ENCODE data around the gene ZNF454. TPM values are rescaled to one million over a fixed set of nuclear protein-coding genes. Genes with fewer than 3 reads are reported as not detected.

Gene ZNF454
- total RNA-seq, 4 donors from 2014 or later: 0.41 to 4.1 (median 1.6) TPM; not detected in 1

DNA sequence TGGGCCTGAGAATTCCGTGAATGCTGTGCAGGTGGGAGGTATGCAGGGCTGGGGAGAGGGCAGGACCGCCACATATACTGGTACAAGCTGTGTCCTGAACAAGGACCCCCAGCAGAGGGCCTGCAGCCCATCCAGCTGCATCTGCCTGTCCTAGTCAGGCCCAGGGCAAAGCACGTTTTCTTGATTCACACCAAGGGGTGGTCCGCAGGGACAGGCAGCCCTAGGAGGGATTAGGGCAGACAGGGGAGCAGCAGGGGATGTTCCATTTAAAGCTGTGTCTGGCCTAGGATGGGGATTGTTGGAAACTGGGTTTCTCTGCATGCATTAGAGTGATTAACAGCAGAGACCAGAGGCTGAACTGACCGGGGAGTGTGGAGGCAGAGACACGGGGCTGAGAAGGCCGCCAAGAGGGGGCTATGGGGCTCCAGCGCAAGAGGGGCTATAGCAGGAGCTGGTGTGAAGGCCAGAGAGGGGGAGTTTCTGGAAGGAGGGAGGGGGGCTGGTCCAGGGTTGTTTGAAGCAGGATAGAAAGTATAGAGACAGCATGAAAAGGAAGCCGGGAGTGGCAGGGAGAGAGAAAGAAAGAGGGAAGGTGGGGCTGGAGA, 51.4 kb downstream of the ZNF454 start:
- in situ Hi-C loops (cut with MboI; ENCODE audit: low pct_ligation_motif_present in 1 of 4, low pct_unique_long_range_greater_than_20kb in 1 of 4, low sequenced_read_pairs in 3 of 4) (no loop called here), intact Hi-C loops (cut with DNase I; ENCODE audit: low total_unique reads) (no loop called here)
- TF ChIP-seq POLR2A (IDR thresholded peaks at IDR 0.05) (no peak), POLR2AphosphoS5 (IDR thresholded peaks at IDR 0.05) (no peak), EP300 (IDR thresholded peaks at IDR 0.05; ENCODE audit: low read depth) (no peak)
- TF ChIP-seq, protein P1, sequence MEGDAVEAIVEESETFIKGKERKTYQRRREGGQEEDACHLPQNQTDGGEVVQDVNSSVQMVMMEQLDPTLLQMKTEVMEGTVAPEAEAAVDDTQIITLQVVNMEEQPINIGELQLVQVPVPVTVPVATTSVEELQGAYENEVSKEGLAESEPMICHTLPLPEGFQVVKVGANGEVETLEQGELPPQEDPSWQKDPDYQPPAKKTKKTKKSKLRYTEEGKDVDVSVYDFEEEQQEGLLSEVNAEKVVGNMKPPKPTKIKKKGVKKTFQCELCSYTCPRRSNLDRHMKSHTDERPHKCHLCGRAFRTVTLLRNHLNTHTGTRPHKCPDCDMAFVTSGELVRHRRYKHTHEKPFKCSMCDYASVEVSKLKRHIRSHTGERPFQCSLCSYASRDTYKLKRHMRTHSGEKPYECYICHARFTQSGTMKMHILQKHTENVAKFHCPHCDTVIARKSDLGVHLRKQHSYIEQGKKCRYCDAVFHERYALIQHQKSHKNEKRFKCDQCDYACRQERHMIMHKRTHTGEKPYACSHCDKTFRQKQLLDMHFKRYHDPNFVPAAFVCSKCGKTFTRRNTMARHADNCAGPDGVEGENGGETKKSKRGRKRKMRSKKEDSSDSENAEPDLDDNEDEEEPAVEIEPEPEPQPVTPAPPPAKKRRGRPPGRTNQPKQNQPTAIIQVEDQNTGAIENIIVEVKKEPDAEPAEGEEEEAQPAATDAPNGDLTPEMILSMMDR (IDR thresholded peaks at IDR 0.05): no peak
- 53 to 59% methylated on average over 3 to 9 of the region's 9 CpGs for WGBS, 2 donors (ENCODE audit: low coverage in 1 of 2)
- H3K27ac ChIP-seq: no peak overlapping the region
- H3K9me3 ChIP-seq: peaks cover 3 to 7% of the 10 kb centered on the region in 2 donors
- no peaks in the 10 kb centered on the region for H3K4me1 ChIP-seq
- H3K27me3 ChIP-seq: peaks cover 26% of the 10 kb centered on the region
- no peaks in the 10 kb centered on the region for H3K36me3 ChIP-seq
- no peak for DNase-seq
- no peak overlapping the region for H3K4me3 ChIP-seq

DNA sequence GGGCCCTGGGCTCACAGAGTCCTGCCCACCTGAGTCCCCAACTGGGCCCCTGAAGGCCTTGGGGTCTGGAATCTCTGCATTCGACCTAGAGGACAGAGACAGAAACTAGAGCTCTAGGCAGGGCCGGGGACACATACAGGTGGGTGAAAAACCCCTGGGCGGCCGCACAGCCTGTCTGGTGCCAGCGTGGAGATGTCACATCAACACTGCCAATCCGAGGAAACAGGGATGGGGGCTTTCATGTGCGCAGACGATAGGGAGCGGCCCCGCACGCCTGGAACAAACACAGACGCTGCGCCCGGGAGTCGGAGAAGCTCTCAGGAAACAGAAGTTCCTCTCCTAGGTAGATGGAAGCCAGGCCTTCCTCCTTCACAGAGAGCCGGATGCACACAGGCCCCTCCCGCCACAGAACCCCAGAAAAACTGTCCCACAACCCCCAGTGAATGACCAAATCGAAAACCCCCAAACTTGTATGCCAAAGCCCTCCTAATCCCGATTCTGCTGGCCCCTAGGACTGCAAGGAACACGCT, 52.3 kb downstream of the ZNF454 start:
- intact Hi-C loops (cut with DNase I; ENCODE audit: low total_unique reads) (no loop called here), in situ Hi-C loops (cut with MboI; ENCODE audit: low pct_ligation_motif_present in 1 of 4, low pct_unique_long_range_greater_than_20kb in 1 of 4, low sequenced_read_pairs in 3 of 4) (no loop called here)
- DNase-seq: no peak
- Histone ChIP-seq H3K27ac (no peak overlapping the region), H3K9me3 (peaks cover 3 to 7% of the 10 kb centered on the region in 2 donors), H3K27me3 (peaks cover 26% of the 10 kb centered on the region), H3K4me3 (no peak overlapping the region), H3K36me3 (no peaks in the 10 kb centered on the region), H3K4me1 (no peaks in the 10 kb centered on the region)
- TF ChIP-seq, protein P1 (IDR thresholded peaks at IDR 0.05): no peak
- TF ChIP-seq EP300 (IDR thresholded peaks at IDR 0.05; ENCODE audit: low read depth) (no peak), POLR2A (IDR thresholded peaks at IDR 0.05) (no peak), POLR2AphosphoS5 (IDR thresholded peaks at IDR 0.05) (no peak)
- 63% methylated on average over 14 of the region's 20 CpGs; no CpG with 5 or more reads in 1 of the 2 donors for WGBS, 2 donors (ENCODE audit: low coverage in 1 of 2)

DNA sequence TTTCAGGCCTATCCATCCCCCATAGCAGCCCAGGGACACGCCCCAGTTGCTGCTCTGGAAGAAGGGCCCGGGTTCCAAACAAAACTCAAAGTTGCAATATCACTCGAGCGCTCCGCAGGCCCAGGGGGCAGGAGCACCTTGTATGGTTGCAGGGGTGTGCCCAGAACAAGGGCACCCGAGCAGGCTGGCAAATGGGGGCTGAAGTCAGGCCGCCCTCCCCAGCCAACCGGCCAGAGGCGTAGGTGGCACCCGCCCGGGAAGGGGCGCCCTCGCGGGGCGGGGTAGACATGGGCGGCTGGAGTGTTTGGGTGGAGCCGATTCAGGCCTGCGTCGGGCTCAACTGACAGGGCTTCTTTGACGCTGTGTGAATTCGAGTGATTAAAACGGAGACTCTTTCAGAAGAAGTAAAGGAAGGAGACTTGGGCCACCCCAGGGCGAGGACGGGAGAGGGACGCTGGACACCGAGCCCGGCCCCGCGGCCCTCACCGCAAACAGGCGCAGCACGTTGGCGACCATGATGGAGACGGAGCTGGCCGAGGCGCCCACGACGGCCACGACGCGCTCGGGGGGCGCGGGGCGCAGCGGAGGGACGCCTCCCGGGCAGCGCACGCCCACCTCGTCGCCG, 53.1 kb downstream of the ZNF454 start:
- no peak for TF ChIP-seq POLR2AphosphoS5 (IDR thresholded peaks at IDR 0.05)
- TF ChIP-seq POLR2A (IDR thresholded peaks at IDR 0.05): no peak
- TF ChIP-seq, protein P1 (IDR thresholded peaks at IDR 0.05): no peak
- no peak for TF ChIP-seq EP300 (IDR thresholded peaks at IDR 0.05; ENCODE audit: low read depth)
- H3K27ac ChIP-seq: no peak overlapping the region
- no peak for DNase-seq
- in situ Hi-C loops (cut with MboI; ENCODE audit: low pct_ligation_motif_present in 1 of 4, low pct_unique_long_range_greater_than_20kb in 1 of 4, low sequenced_read_pairs in 3 of 4) (no loop called here), intact Hi-C loops (cut with DNase I; ENCODE audit: low total_unique reads) (no loop called here)
- WGBS, 2 donors (ENCODE audit: low coverage in 1 of 2): 56% methylated on average over 45 of the region's 53 CpGs; no CpG with 5 or more reads in 1 of the 2 donors
- H3K9me3 ChIP-seq: peaks cover 3 to 7% of the 10 kb centered on the region in 2 donors
- no peaks in the 10 kb centered on the region for H3K4me1 ChIP-seq
- no peak overlapping the region for H3K4me3 ChIP-seq
- H3K36me3 ChIP-seq: no peaks in the 10 kb centered on the region
- peaks cover 26% of the 10 kb centered on the region for H3K27me3 ChIP-seq

DNA sequence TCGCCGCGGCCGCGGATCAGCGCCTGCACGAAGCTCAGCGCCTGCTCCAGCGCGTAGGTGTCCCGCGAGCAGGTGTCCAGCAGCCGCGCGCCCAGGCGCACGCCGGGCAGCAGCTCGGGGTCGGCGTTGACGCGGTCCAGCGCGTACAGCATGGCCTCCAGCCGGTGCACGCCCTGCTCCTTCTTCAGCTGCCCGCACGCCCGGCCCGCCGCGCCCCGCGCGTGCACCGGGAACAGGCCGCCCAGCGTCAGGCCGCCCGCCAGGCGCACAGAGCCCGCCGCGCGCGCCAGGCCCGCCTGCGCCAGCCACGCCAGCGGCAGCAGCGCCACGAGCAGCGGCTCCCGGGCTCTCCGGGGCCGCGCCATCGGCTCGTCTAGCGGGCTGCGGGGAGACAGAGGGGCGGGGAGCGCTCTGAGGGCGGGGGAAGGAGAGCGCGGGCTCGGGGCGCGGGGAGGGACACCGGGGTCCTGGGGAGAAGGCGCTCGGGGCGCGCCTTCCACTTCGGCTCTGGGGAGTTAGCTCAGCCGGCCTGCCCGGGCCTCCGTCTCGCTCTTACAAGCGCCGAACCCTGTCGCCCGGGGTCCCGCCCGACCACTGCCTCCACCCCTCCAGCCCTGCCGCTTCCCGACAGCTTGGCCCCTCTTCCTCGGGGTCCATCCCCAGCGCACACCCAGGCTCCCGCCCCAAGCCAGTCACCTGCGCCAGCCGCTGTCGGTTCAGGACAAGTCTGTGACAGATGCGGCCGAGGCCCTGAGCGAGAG, 53.8 kb downstream of the ZNF454 start, which contains the start of gene GRM6:
Gene GRM6, minus strand, starts transcription at position 741 of the 761 bp plus-strand sequence. Its CDS starts 376 bp downstream, at position 365.
- 36% methylated on average over 13 of the region's 97 CpGs; no CpG with 5 or more reads in 1 of the 2 donors for WGBS, 2 donors (ENCODE audit: low coverage in 1 of 2)
- no peak for DNase-seq
- H3K27me3 ChIP-seq: peaks cover 26% of the 10 kb centered on the region

More for the DNA sequence above, 53.8 kb downstream of the ZNF454 start, which contains the start of gene GRM6:
- Histone ChIP-seq H3K27ac (no peak within 1 kb of the TSS), H3K4me1 (no peaks in the 10 kb centered on the region), H3K4me3 (no peak within 1 kb of the TSS), H3K36me3 (no peaks in the 10 kb centered on the region), H3K9me3 (peaks cover 1 to 5% of the 10 kb centered on the region in 2 donors)
- TF ChIP-seq EP300 (IDR thresholded peaks at IDR 0.05; ENCODE audit: low read depth): no peak
- TF ChIP-seq, protein P1 (IDR thresholded peaks at IDR 0.05): no peak
- TF ChIP-seq POLR2AphosphoS5 (IDR thresholded peaks at IDR 0.05): no peak
- TF ChIP-seq POLR2A (IDR thresholded peaks at IDR 0.05): no peak
- intact Hi-C loops (cut with DNase I; ENCODE audit: low total_unique reads) (no loop called here), in situ Hi-C loops (cut with MboI; ENCODE audit: low pct_ligation_motif_present in 1 of 4, low pct_unique_long_range_greater_than_20kb in 1 of 4, low sequenced_read_pairs in 3 of 4) (no loop called here)

All from transverse colon (tissue), 4 donors.